ENCODE results near the gene ADGRG3.

- no peak for TF ChIP-seq CTCF (IDR thresholded peaks at IDR 0.05; ENCODE audit: poor library complexity)
- TF ChIP-seq EZH2 (IDR thresholded peaks at IDR 0.05; ENCODE audit: borderline replicate concordance) = no peak
These were observed 43.2 kb upstream of the ADGRG3 start for GRCh38 chr16:57624806-57625500.
